ENCODE results near the gene PTPRN2. TPM values are rescaled to one million over a fixed set of nuclear protein-coding genes. Genes with fewer than 3 reads are reported as not detected.

The PTPRN2 gene
- total and polyA plus RNA-seq, 2 of the 8 experiments (the other 6 are each of a cell fraction or from before 2014, with no cell fraction given) = 2.6 to 4.5 TPM

DNA sequence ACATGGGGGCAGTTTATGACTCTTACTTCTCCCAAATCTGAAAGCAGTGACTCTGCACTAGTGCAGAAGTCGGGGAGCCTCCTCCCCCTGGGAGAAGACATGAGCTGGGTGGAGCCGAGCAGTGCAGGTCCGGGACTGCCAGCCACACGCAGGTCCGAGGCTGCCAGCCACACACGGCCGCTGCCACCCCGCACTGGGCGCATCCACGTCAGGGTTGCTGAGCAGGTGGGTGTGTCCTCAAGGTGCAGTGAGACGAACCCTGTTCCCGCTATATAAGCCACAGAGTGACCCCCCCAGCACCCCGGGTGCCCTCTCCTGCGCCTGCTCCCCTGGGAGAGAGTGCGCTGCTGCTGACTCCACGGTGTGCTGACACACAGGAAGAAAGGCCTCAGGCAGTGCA is 430.2 kb downstream of the PTPRN2 start:
- Histone ChIP-seq H3K9ac (replicated peaks in 1 of 4; ENCODE audit: extremely low read depth in 1 of 4, low read depth in 3 of 4, low read length in 3 of 4) (no peak overlapping the region), H4K8ac (ENCODE audit: extremely low read depth, insufficient read depth, low read length) (no peak overlapping the region), H2AK5ac (ENCODE audit: low read depth, low read length) (no peak overlapping the region), H3K79me1 (ENCODE audit: low read depth, low read length) (no peaks in the 10 kb centered on the region), H3K27ac (ENCODE audit: low read depth, low read length) (no peak overlapping the region), H2BK20ac (ENCODE audit: low read length) (no peak overlapping the region), H3K9me3 (ENCODE audit: insufficient read depth in 2 of 2, low read depth in 1 of 2, low read length in 1 of 2) (peaks cover 28 to 50% of the 10 kb centered on the region in 2 experiments), H3K4me2 (ENCODE audit: insufficient read depth in 1 of 2, low read depth in 2 of 2, low read length in 2 of 2) (no peak overlapping the region), H2BK15ac (ENCODE audit: low read length) (no peak overlapping the region), H3K27me3 (replicated peaks in 1 of 4; ENCODE audit: control insufficient read depth in 3 of 4, extremely low read depth in 1 of 4, insufficient read depth in 3 of 4, low read length in 3 of 4) (no peaks in the 10 kb centered on the region), H3K79me2 (ENCODE audit: control insufficient read depth in 1 of 2, insufficient read depth in 2 of 2, low read length in 2 of 2) (peaks cover 0 to 3% of the 10 kb centered on the region in 2 experiments; a peak in 1 of 4 replicates), H2BK5ac (ENCODE audit: low read depth, low read length) (no peak overlapping the region), H3K4ac (replicated peaks; ENCODE audit: insufficient read length, low read depth, low read length) (no peak overlapping the region), H4K20me1 (replicated peaks in 1 of 2; ENCODE audit: control insufficient read depth in 1 of 2, insufficient read depth in 2 of 2, low read length in 2 of 2) (peaks cover 0 to 5% of the 10 kb centered on the region in 2 experiments), H3K18ac (ENCODE audit: extremely low read depth, low read length) (no peak overlapping the region), H3K56ac (replicated peaks; ENCODE audit: insufficient read length, low read depth, low read length) (no peak overlapping the region), H2AFZ (ENCODE audit: low read length) (no peak overlapping the region), H3K23me2 (ENCODE audit: low read depth, low read length) (peaks cover 6% of the 10 kb centered on the region; the same call in 1 of the 2 replicates), H3K4me1 (replicated peaks in 1 of 4; ENCODE audit: control insufficient read depth in 3 of 4, insufficient read depth in 4 of 4, low read length in 3 of 4) (no peaks in the 10 kb centered on the region; a peak in 1 of 7 replicates), H3K23ac (ENCODE audit: insufficient read length) (no peak overlapping the region), H4K5ac (ENCODE audit: insufficient read length, low read depth, low read length) (no peak overlapping the region), H2BK120ac (replicated peaks; ENCODE audit: low read depth, low read length) (no peak overlapping the region), H3K14ac (ENCODE audit: insufficient read length) (no peak overlapping the region), H2BK12ac (ENCODE audit: low read depth, low read length) (no peak overlapping the region), H3K36me3 (ENCODE audit: control insufficient read depth in 2 of 4, insufficient read depth in 4 of 4, low read length in 3 of 4) (no peaks in the 10 kb centered on the region), H4K91ac (replicated peaks; ENCODE audit: insufficient read length, low read length) (no peak overlapping the region), H3K4me3 (ENCODE audit: extremely low read depth in 1 of 4, insufficient read depth in 2 of 4, low read depth in 3 of 4, low read length in 4 of 4) (no peak overlapping the region)
- ChIA-PET CTCF (ENCODE audit: partially characterized antibody) (no interaction called here), POLR2A (ENCODE audit: partially characterized antibody) (no interaction called here)
- 88% methylated on average over 15 of the region's 16 CpGs; no CpG with 5 or more reads in 1 of the 2 experiments for WGBS, 2 experiments (ENCODE audit: extremely low coverage in 1 of 2, insufficient coverage in 1 of 2, insufficient read length in 1 of 2, insufficient replicate concordance in 2 of 2, low coverage in 1 of 2, low lambda C conversion rate in 2 of 2, missing lambda C conversion rate in 1 of 2)
- FAIRE-seq (no peak), DNase-seq (ENCODE audit: low read depth in 1 of 2, low spot score in 2 of 2) (no peak)
- TF ChIP-seq SIX5 (IDR thresholded peaks at IDR 0.05; ENCODE audit: low read depth, low read length) = no peak
- TF ChIP-seq YY1 (IDR thresholded peaks at IDR 0.05; ENCODE audit: low read depth, low read length) = no peak
- TF ChIP-seq TCF12 (IDR thresholded peaks at IDR 0.05; ENCODE audit: low read depth, low read length) = no peak
- no peak for TF ChIP-seq HDAC2 (IDR thresholded peaks at IDR 0.05; ENCODE audit: borderline replicate concordance in 1 of 2, low read depth in 2 of 2, low read length in 2 of 2)
- TF ChIP-seq BACH1 (IDR thresholded peaks at IDR 0.05; ENCODE audit: low read length) = no peak

Data from H1 (cell line).